HCT116 (cell line): ENCODE measurements around the gene TCOF1. TPM values are rescaled to one million over a fixed set of nuclear protein-coding genes. Genes with fewer than 3 reads are reported as not detected.

ENCODE experiments used
- ATAC-seq: fragments of 200-7000 bp; cut with Tn5 transposase; 2 replicates; pipeline ENCODE4 v1.9.1; 2020; ENCODE audit warnings: mild to moderate bottlenecking, moderate library complexity
- BruUV-seq: library from RNA; stranded (reverse); fragments of 400-500 nt; replicated peaks from 2 replicates; lab custom pipeline; 2021; lab: Mats Ljungman, UMichigan
- CTCF ChIA-PET: fragments of 300-600 bp; sonication (Branson Sonifier 250); formaldehyde crosslinking; loops from one replicate; lab custom pipeline; 2021; ENCODE audit warnings: antibody characterized with exemption; lab: Charles Lee
- POLR2A ChIA-PET: fragments of 300-600, 350-600 bp; sonication (Branson Sonifier 250); formaldehyde crosslinking; loops from one replicate; lab custom pipeline; 2021; ENCODE audit warnings: antibody characterized with exemption; lab: Charles Lee
- RAD21 ChIA-PET, 2 experiments: fragments of 300-600 bp; sonication (Branson Sonifier 250); formaldehyde crosslinking; loops; one replicate each; lab custom pipeline; 2023; ENCODE audit warnings: low total read pairs in 2 of 2; ENCODE audit not compliant: uncharacterized antibody in 2 of 2, unreplicated experiment in 2 of 2, low non-redundant PET in 1 of 2; lab: Charles Lee
- DNase-seq: peaks from one replicate; pipeline ENCODE4 v3.0.0-alpha.2; 2010; ENCODE audit warnings: low read depth, low spot score
- H2AFZ ChIP-seq: fragments of 200-600 bp; shearing (Covaris generic), sonication (generic); 2 replicates; pipeline ENCODE4 v1.6.1; 2017; ENCODE audit warnings: low read depth, mixed run types, mixed read lengths, antibody characterized with exemption, low read length; ENCODE audit not compliant: poor library complexity, severe bottlenecking
- H3K27ac ChIP-seq: 2 replicates; pipeline ENCODE4 v1.5.1; 2012; ENCODE audit warnings: low read depth, low read length
- H3K27me3 ChIP-seq: fragments of 200-600 bp; sonication (generic); 2 replicates; pipeline ENCODE4 v1.6.1; 2016; ENCODE audit warnings: mixed run types, low read length, mixed read lengths; ENCODE audit not compliant: insufficient read depth
- H3K36me3 ChIP-seq, 2 experiments: fragments of 200-500 bp in 1 of 2; fragments of 200-600 bp in 1 of 2; sonication (Bioruptor generic) in 1 of 2; sonication (generic) in 1 of 2; 2 replicates each; pipeline versions ENCODE4 v1.5.1 to v1.6.1; 2014 to 2016; ENCODE audit warnings: low read length in 2 of 2, inconsistent platforms in 1 of 2, mixed read lengths in 1 of 2, mixed run types in 1 of 2; ENCODE audit not compliant: insufficient read depth in 2 of 2, control insufficient read depth in 1 of 2
- H3K4me1 ChIP-seq, 2 experiments: fragments of 200-600 bp in 1 of 2; sonication (generic) in 1 of 2; 2 replicates each; pipeline versions ENCODE4 v1.5.1 to v1.6.1; 2012 to 2017; ENCODE audit warnings: low read length in 2 of 2, inconsistent platforms in 1 of 2, mild to moderate bottlenecking in 1 of 2, mixed read lengths in 1 of 2, mixed run types in 1 of 2, moderate library complexity in 1 of 2; ENCODE audit not compliant: insufficient read depth in 2 of 2, control insufficient read depth in 1 of 2
- H3K4me2 ChIP-seq: fragments of 200-600 bp; sonication (generic); 2 replicates; pipeline ENCODE4 v1.6.1; 2017; ENCODE audit warnings: mixed run types, low read length, mixed read lengths
- H3K4me3 ChIP-seq, 2 experiments: fragments of 200-600 bp in 1 of 2; sonication (generic) in 1 of 2; replicated peaks in 1 of 2; 2 replicates each; pipeline ENCODE4 v1.5.1; 2011 to 2016; ENCODE audit warnings: low read length in 2 of 2, control low read depth in 1 of 2, low read depth in 1 of 2, mild to moderate bottlenecking in 1 of 2, mixed read lengths in 1 of 2, mixed run types in 1 of 2
- H3K79me2 ChIP-seq: fragments of 200-600 bp; sonication (generic); 2 replicates; pipeline ENCODE4 v1.6.1; 2017; ENCODE audit warnings: mild to moderate bottlenecking, mixed run types, low read length, moderate library complexity, mixed read lengths; ENCODE audit not compliant: insufficient read depth
- H3K9ac ChIP-seq: fragments of 200-600 bp; sonication (generic); 2 replicates; pipeline ENCODE4 v1.6.1; 2016; ENCODE audit warnings: low read length, mixed read lengths
- H3K9me2 ChIP-seq: fragments of 200-600 bp; sonication (generic), shearing (Covaris generic); 2 replicates; pipeline ENCODE4 v1.6.1; 2017; ENCODE audit warnings: mixed run types, mild to moderate bottlenecking, moderate library complexity; ENCODE audit not compliant: insufficient read depth
- H3K9me3 ChIP-seq, 2 experiments: fragments of 200-500 bp in 1 of 2; fragments of 200-600 bp in 1 of 2; sonication (Bioruptor generic) in 1 of 2; sonication (generic) in 1 of 2; 2 replicates each; pipeline ENCODE4 v1.6.1; 2014 to 2017; ENCODE audit warnings: low read length in 2 of 2, mixed read lengths in 2 of 2, inconsistent platforms in 1 of 2, low read depth in 1 of 2, mild to moderate bottlenecking in 1 of 2, mixed run types in 1 of 2, moderate library complexity in 1 of 2; ENCODE audit not compliant: control insufficient read depth in 1 of 2, insufficient read depth in 1 of 2
- H4K20me1 ChIP-seq: fragments of 200-600 bp; sonication (generic), shearing (Covaris generic); 2 replicates; pipeline ENCODE4 v1.6.1; 2017; ENCODE audit warnings: mixed run types, mild to moderate bottlenecking, moderate library complexity; ENCODE audit not compliant: insufficient read depth
- ATF3 ChIP-seq: IDR thresholded peaks from 2 replicates; pipeline ENCODE4 v1.6.1; 2012
- CBX3 ChIP-seq: IDR thresholded peaks from 2 replicates; pipeline ENCODE4 v1.6.1; 2012; ENCODE audit warnings: low read depth
- CEBPB ChIP-seq: IDR thresholded peaks from 2 replicates; pipeline ENCODE4 v1.6.1; 2012; ENCODE audit warnings: low read depth
- EZH2 ChIP-seq: fragments of 200-600 bp; sonication (generic); IDR thresholded peaks from 2 replicates; pipeline ENCODE4 v1.6.1; 2017; ENCODE audit warnings: antibody characterized with exemption, mixed run types
- FOSL1 ChIP-seq: IDR thresholded peaks from 2 replicates; pipeline ENCODE4 v1.6.1; 2012; ENCODE audit warnings: low read depth
- SIN3A ChIP-seq: IDR thresholded peaks from 2 replicates; pipeline ENCODE4 v1.6.1; 2012; ENCODE audit warnings: low read depth
- SP1 ChIP-seq: IDR thresholded peaks from 2 replicates; pipeline ENCODE4 v1.6.1; 2012; ENCODE audit warnings: low read depth
- SRF ChIP-seq: IDR thresholded peaks from 2 replicates; pipeline ENCODE4 v1.6.1; 2012; ENCODE audit warnings: low read depth
- TCF7L2 ChIP-seq: IDR thresholded peaks from 2 replicates; pipeline ENCODE4 v1.7.0; 2011; ENCODE audit warnings: borderline replicate concordance, inconsistent platforms; ENCODE audit not compliant: insufficient read depth, insufficient read length; ENCODE audit errors: extremely low read depth
- ZBTB33 ChIP-seq: IDR thresholded peaks from 2 replicates; pipeline ENCODE4 v1.6.1; 2011; ENCODE audit warnings: mild to moderate bottlenecking, low read length, moderate library complexity; ENCODE audit not compliant: insufficient replicate concordance; ENCODE audit errors: extremely low read depth
- ZFX ChIP-seq: fragments of 450-650 bp; IDR thresholded peaks from 2 replicates; pipeline ENCODE4 v1.6.1; 2017
- ZNF274 ChIP-seq: fragments of 200-500 bp; sonication (Bioruptor generic); IDR thresholded peaks from 2 replicates; pipeline ENCODE4 v1.6.1; 2014; ENCODE audit warnings: mild to moderate bottlenecking, low read depth, low read length, inconsistent platforms
- intact Hi-C: fragments of 100-400 bp; cut with micrococcal nuclease; formaldehyde crosslinking; loops from 2 replicates; pipeline ENCODE4 v1.10.0; 2022
- total RNA-seq: library from RNA; stranded (reverse); gene quantifications from one replicate; pipeline ENCODE4 v1.2.1, GENCODE V29; 2021; ENCODE audit not compliant: unreplicated experiment

Gene TCOF1
- total RNA-seq, 1 experiment from 2014 or later = 94.7 TPM

GRCh38 chr5:150313501-150313900 is 44.0 kb upstream of the TCOF1 start:
- no peak for ATAC-seq
- TF ChIP-seq SIN3A (no peak), ATF3 (no peak), ZFX (no peak), TCF7L2 (no peak), EZH2 (no peak), FOSL1 (no peak), SP1 (no peak), ZNF274 (no peak), CEBPB (no peak), ZBTB33 (no peak), CBX3 (no peak), SRF (no peak)
- H4K20me1 ChIP-seq = no peaks in the 10 kb centered on the region
- no peak overlapping the region for H3K4me3 ChIP-seq
- CTCF ChIA-PET = no interaction called here
- no peaks in the 10 kb centered on the region for H3K27me3 ChIP-seq
- no peak for DNase-seq
- H3K4me2 ChIP-seq = no peak overlapping the region
- peaks cover 12 to 21% of the 10 kb centered on the region in 2 experiments for H3K4me1 ChIP-seq
- RAD21 ChIA-PET = no interaction called here
- H3K27ac ChIP-seq = no peak overlapping the region
- BruUV-seq = no TSS peak
- H2AFZ ChIP-seq = no peak overlapping the region
- POLR2A ChIA-PET = interaction anchor here (0.7 kb wide), 1 partner anchor 13 kb away, joined by 3 read pairs; no protein-coding TSS in a partner anchor
- no peaks in the 10 kb centered on the region for H3K36me3 ChIP-seq
- H3K9me2 ChIP-seq = no peaks in the 10 kb centered on the region
- no peak overlapping the region for H3K9ac ChIP-seq
- intact Hi-C loops = no loop called here
- H3K79me2 ChIP-seq = no peaks in the 10 kb centered on the region
- no peaks in the 10 kb centered on the region for H3K9me3 ChIP-seq
